Smooth muscle cell (in vitro differentiated cells): Measurements from ENCODE around the gene AIF1L. TPM values are rescaled to one million over a fixed set of nuclear protein-coding genes. Genes with fewer than 3 reads are reported as not detected.

Experiments used
- DNase-seq: peaks from one replicate; lab custom pipeline; 2025; ENCODE audit not compliant: unreplicated experiment; lab: John Stamatoyannopoulos, UW
- H2AFZ ChIP-seq: fragments of 200-600 bp; sonication (generic); 2 replicates; pipeline ENCODE4 v1.6.0; 2016; ENCODE audit warnings: antibody characterized with exemption, low read depth, mild to moderate bottlenecking
- H3F3A ChIP-seq: fragments of 200-600 bp; sonication (generic); 2 replicates; pipeline ENCODE4 v1.6.0; 2017; ENCODE audit warnings: antibody characterized with exemption, low read depth
- H3K27ac ChIP-seq: fragments of 200-600 bp; sonication (generic); 2 replicates; pipeline ENCODE4 v1.5.1; 2016; ENCODE audit warnings: low read depth, mild to moderate bottlenecking
- H3K27me3 ChIP-seq: fragments of 200-600 bp; sonication (generic); 2 replicates; pipeline ENCODE4 v1.6.1; 2016; ENCODE audit warnings: low read depth, mild to moderate bottlenecking
- H3K36me3 ChIP-seq: fragments of 200-600 bp; sonication (generic); 2 replicates; pipeline ENCODE4 v1.5.1; 2016; ENCODE audit warnings: low read depth
- H3K4me1 ChIP-seq: fragments of 200-600 bp; sonication (generic); 2 replicates; pipeline ENCODE4 v1.5.1; 2016; ENCODE audit warnings: low read depth
- H3K4me2 ChIP-seq: fragments of 200-600 bp; sonication (generic); 2 replicates; pipeline ENCODE4 v1.6.0; 2016; ENCODE audit warnings: mild to moderate bottlenecking
- H3K4me3 ChIP-seq: fragments of 200-600 bp; sonication (generic); 2 replicates; pipeline ENCODE4 v1.5.1; 2016; ENCODE audit warnings: mild to moderate bottlenecking
- H3K79me2 ChIP-seq: fragments of 200-600 bp; sonication (generic); 2 replicates; pipeline ENCODE4 v1.6.0; 2016; ENCODE audit warnings: low read depth, mild to moderate bottlenecking
- H3K9ac ChIP-seq: fragments of 200-600 bp; sonication (generic); 2 replicates; pipeline ENCODE4 v1.6.0; 2016; ENCODE audit warnings: low read depth
- H3K9me3 ChIP-seq: fragments of 200-600 bp; sonication (generic); replicated peaks from 2 replicates; pipeline ENCODE4 v1.5.1; 2016; ENCODE audit warnings: low read depth
- H4K20me1 ChIP-seq: fragments of 200-600 bp; sonication (generic); 2 replicates; pipeline ENCODE4 v1.6.0; 2016; ENCODE audit warnings: low read depth
- WGBS: methylation state at CpG from one replicate; pipeline ENCODE4 v1.1.7; 2016; ENCODE audit warnings: low lambda C conversion rate; 5-methylcytosine and 5-hydroxymethylcytosine counted together
- polyA plus RNA-seq: library from polyadenylated mRNA; unstranded; fragments of >200 nt; fragmentation: Nextera tagmentation; extraction: Ambion mirVana; gene quantifications from 2 replicates; pipeline ENCODE4 v1.2.1, GENCODE V29; 2016
- total RNA-seq: library from RNA; depleted of rRNA; stranded (reverse); fragments of >200 nt; gene quantifications from 2 replicates; pipeline ENCODE4 v1.2.3, GENCODE V29; 2014
- TF ChIP-seq, protein P1 (sequence below): fragments of 200-600 bp; sonication (generic); IDR thresholded peaks from 2 replicates; pipeline ENCODE4 v1.5.1; 2017; ENCODE audit warnings: borderline replicate concordance, mild to moderate bottlenecking, antibody characterized with exemption; ENCODE audit not compliant: insufficient read depth, poor library complexity, severe bottlenecking

The AIF1L gene
- total and polyA plus RNA-seq, 2 experiments from 2014 or later, result 1.6 to 3.1 TPM

GRCh38 chr9:131082774-131083512, 13.4 kb upstream of the AIF1L start:
- H3K36me3 ChIP-seq, result no peaks in the 10 kb centered on the region
- no peak overlapping the region for H2AFZ ChIP-seq
- H3K4me2 ChIP-seq, result no peak overlapping the region
- H3K9ac ChIP-seq, result no peak overlapping the region
- no peaks in the 10 kb centered on the region for H3K4me1 ChIP-seq
- H3K27me3 ChIP-seq, result no peaks in the 10 kb centered on the region
- TF ChIP-seq, protein P1, sequence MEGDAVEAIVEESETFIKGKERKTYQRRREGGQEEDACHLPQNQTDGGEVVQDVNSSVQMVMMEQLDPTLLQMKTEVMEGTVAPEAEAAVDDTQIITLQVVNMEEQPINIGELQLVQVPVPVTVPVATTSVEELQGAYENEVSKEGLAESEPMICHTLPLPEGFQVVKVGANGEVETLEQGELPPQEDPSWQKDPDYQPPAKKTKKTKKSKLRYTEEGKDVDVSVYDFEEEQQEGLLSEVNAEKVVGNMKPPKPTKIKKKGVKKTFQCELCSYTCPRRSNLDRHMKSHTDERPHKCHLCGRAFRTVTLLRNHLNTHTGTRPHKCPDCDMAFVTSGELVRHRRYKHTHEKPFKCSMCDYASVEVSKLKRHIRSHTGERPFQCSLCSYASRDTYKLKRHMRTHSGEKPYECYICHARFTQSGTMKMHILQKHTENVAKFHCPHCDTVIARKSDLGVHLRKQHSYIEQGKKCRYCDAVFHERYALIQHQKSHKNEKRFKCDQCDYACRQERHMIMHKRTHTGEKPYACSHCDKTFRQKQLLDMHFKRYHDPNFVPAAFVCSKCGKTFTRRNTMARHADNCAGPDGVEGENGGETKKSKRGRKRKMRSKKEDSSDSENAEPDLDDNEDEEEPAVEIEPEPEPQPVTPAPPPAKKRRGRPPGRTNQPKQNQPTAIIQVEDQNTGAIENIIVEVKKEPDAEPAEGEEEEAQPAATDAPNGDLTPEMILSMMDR, result no peak
- H3K9me3 ChIP-seq, result no peaks in the 10 kb centered on the region
- H3F3A ChIP-seq, result no peaks in the 10 kb centered on the region
- WGBS, result 87% methylated on average over 11 of the region's 11 CpGs
- H4K20me1 ChIP-seq, result no peaks in the 10 kb centered on the region
- H3K27ac ChIP-seq, result no peak overlapping the region
- no peak for DNase-seq
- no peak overlapping the region for H3K4me3 ChIP-seq
- no peaks in the 10 kb centered on the region for H3K79me2 ChIP-seq

DNA sequence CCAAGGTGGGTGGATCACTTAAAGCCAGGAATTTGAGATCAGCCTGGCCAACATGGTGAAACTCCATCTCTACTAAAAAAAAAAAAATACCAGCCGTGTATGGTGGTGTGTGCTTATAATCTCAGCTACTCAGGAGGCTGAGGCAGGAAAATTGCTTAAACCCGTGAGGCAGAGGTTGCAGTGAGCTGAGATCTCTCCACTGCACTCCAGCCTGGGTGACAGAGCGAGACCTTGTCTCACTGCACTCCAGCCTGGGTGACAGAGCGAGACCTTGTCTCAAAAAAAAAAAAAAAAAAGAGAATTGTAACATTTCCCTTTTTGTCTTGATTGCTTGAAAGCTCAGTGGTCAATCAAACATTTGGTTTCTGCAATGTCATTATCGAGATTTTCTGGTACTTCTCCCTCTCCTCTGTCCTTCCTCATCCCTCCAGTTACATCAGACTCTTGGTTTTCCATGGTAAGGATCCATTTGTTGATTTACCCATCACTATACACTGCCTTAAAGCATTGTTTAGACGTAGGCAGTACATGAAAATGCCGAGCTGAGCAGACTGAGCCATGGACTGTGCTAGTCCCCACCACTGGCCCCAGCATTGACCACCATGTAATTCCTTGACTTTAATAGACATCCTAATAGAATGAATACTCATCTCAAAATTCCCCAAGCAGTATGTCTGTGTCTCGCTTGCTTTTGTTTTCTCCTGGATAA, 11.5 kb upstream of the AIF1L start:
- no peaks in the 10 kb centered on the region for H3K79me2 ChIP-seq
- DNase-seq, result no peak
- H2AFZ ChIP-seq, result no peak overlapping the region
- H3K27ac ChIP-seq, result no peak overlapping the region
- H3K4me3 ChIP-seq, result no peak overlapping the region
- H3K4me1 ChIP-seq, result no peaks in the 10 kb centered on the region
- no peak overlapping the region for H3K4me2 ChIP-seq
- no peaks in the 10 kb centered on the region for H4K20me1 ChIP-seq
- no peak overlapping the region for H3K9ac ChIP-seq
- H3K36me3 ChIP-seq, result no peaks in the 10 kb centered on the region
- TF ChIP-seq, protein P1, result no peak
- no peaks in the 10 kb centered on the region for H3F3A ChIP-seq
- no peaks in the 10 kb centered on the region for H3K27me3 ChIP-seq
- WGBS, result 92% methylated on average over 8 of the region's 8 CpGs
- no peaks in the 10 kb centered on the region for H3K9me3 ChIP-seq

- H3K36me3 ChIP-seq, result no peaks in the 10 kb centered on the region
- H3K9ac ChIP-seq, result no peak overlapping the region
- H2AFZ ChIP-seq, result no peak overlapping the region
- H3K4me1 ChIP-seq, result no peaks in the 10 kb centered on the region
- no peaks in the 10 kb centered on the region for H4K20me1 ChIP-seq
- no peak for DNase-seq
- H3K27me3 ChIP-seq, result no peaks in the 10 kb centered on the region
- H3K9me3 ChIP-seq, result no peaks in the 10 kb centered on the region
- H3K27ac ChIP-seq, result no peak overlapping the region
- H3K4me2 ChIP-seq, result no peak overlapping the region
- H3K4me3 ChIP-seq, result no peak overlapping the region
- WGBS, result 90% methylated on average over 23 of the region's 23 CpGs
- H3F3A ChIP-seq, result no peaks in the 10 kb centered on the region
- TF ChIP-seq, protein P1, result no peak
- H3K79me2 ChIP-seq, result no peaks in the 10 kb centered on the region
These were observed 10.8 kb upstream of the AIF1L start for GRCh38 chr9:131085370-131086122.
